Effector CD8-positive, alpha-beta T cell (primary cell): ENCODE measurements around the gene PLK4.
A peak's percentile ranks its signal among the peaks of the same experiment; 100 is the strongest.
"Not testable (repeated sequence)": the region's sequence is repeated elsewhere in the genome, so short reads cannot be mapped to it uniquely, and the experiment has no call there.

Source experiments
- DNase-seq: peaks from one replicate; lab custom pipeline; 2025; lab: John Stamatoyannopoulos, UW
- total RNA-seq, 4 experiments: gene quantifications; one replicate each; lab custom pipeline; 2026; lab: John Stamatoyannopoulos, UW

The PLK4 gene
- total RNA-seq = 2.7 to 7.2 (median 6.9) reads per million in 4 experiments

DNA sequence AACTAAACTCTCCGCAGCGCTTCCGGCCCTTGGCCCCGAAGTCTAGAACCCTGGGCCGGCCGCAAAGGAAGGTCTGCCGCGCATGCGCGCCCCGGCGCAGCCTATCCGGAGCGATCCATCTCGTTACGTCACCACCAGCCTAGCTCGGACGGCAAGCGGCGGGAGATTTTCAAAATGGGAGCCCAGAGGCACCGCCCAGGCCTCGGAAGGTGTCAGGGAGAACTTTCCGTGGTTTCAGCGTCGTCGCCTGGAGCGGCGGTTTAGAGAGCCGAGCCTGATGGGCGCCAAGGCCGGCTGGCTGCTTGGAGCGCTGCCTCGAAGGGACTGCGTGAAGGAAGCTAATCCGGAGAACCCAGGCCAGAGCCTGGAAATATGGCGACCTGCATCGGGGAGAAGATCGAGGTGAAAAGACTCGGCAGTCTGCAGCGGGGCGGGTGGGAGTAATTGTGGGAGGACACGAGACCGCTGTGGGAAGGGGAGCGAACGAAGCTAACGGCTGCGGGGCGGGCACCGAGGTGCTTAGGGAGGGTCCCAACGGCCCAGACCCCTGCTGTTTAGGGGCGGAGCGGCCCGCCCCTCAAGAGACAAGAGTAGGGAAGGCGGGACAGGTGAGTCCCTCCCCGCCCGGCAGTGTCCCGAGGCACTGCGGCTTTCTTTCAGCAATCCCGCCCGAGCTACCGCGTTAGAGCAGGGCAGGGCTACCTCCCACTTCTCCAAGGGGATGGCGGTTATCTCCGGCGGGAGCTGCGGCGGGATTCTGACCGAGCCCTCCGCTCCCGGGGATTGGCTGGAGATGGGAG lies at the start of gene PLK4:
Gene PLK4 (plus strand): TSS at position 131 of the 800 bp plus-strand sequence. CDS start 242 bp downstream, at position 373.
- peak; percentile 83 for DNase-seq

DNA sequence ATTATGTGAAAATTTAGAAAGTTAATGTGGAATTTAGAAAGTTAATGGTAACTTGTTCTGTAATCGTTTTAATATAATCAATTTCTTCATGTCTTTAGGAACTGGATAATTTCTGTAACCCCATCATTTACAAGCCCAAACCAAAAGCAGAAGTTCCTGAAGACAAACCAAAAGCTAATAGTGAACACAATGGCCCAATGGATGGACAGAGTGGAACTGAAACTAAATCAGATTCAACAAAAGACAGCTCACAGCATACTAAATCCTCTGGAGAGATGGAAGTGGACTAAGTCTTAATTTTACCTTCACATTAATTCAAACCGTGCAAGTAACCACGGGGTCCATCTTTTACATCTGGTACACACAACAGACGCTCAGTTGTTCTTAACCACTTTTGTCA lies 48.1 kb upstream of the PLK4 start:
- DNase-seq = no peak

GRCh38 chr4:127843704-127844600 lies 36.7 kb upstream of the PLK4 start:
- no peak for DNase-seq

GRCh38 chr4:127844601-127845116 lies 36.0 kb upstream of the PLK4 start:
- no peak for DNase-seq

GRCh38 chr4:127846061-127846460 lies 34.6 kb upstream of the PLK4 start:
- no peak for DNase-seq

- DNase-seq = no peak
Observed at GRCh38 chr4:127846765-127847164, 33.9 kb upstream of the PLK4 start.

GRCh38 chr4:127849505-127850234 lies 31.0 kb upstream of the PLK4 start:
- DNase-seq = no peak

GRCh38 chr4:127852661-127853060 lies 28.0 kb upstream of the PLK4 start:
- no peak for DNase-seq

DNA sequence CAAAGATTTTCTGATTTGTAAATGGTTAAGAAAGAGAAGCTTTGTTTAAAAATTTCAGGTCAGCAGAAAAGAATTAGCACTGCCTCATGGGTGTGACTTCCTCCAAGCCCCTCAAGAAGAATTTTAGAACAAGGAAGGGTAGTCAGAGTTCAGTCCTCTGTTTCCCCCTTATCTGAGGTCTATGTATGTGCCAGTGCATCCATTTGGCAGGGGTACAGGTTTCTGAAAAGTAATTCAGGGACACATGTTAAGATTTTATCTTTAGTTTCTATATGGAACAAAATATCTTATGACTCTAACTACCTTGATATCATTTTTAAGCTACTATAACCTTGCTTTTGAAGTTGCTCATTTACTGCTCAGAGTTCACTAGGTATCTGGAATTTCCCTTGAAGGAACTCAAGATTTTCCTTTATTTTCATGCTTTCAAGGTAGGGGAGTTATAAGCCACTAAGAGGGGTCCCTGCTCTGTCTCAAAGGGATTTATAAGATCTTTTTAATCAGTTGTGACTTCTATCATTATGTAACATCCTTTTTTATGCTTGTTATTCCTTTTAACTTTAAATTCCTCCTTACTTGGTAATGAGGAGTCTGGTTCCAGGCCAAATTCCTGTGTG lies 24.4 kb upstream of the PLK4 start:
- DNase-seq = no peak

- no peak for DNase-seq
Observed at GRCh38 chr4:127856813-127857447, 23.8 kb upstream of the PLK4 start.

DNA sequence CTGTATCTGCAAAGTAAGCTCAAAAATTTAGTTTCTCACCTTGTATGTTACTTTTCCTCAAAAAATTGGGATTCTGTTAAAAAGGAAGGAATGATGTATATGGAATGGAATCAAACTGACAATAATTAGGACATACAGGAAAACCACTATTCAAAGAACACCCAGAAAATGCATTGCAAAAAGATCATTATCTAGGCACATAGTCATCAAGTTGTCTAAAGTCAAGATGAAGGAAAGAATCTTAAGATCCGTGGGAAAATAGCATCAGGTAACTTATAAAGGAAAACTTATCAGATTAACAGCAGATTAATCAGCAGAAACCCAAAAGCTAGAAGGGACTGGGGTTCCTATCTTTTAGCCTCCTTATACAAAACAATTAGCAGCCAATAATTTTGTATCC lies 23.1 kb upstream of the PLK4 start:
- DNase-seq = no peak

- no peak for DNase-seq
Observed at GRCh38 chr4:127868196-127868595, 12.5 kb upstream of the PLK4 start.

GRCh38 chr4:127870281-127870680 lies 10.4 kb upstream of the PLK4 start:
- DNase-seq = no peak

GRCh38 chr4:127870688-127871087 lies 10.0 kb upstream of the PLK4 start:
- DNase-seq = no peak

- no peak for DNase-seq
Observed at GRCh38 chr4:127875791-127876190, 4.9 kb upstream of the PLK4 start.

DNA sequence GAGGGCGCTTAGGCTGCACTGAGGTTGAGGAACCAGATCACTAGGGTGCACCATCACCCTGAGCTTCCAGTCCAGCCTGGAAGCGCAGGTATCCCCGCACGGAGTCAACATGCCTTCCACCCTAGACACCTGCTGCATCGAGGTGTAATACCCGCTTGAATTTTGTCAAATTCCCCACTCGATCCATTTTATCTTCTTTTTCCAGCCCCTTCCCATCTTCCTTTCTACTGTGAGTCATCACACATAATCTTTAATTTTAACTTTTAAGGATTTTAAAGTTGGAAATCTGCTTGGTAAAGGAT lies 821 bp downstream of the PLK4 start:
- no peak for DNase-seq

GRCh38 chr4:127888559-127888958 lies 7.9 kb downstream of the PLK4 start:
- DNase-seq = no peak

DNA sequence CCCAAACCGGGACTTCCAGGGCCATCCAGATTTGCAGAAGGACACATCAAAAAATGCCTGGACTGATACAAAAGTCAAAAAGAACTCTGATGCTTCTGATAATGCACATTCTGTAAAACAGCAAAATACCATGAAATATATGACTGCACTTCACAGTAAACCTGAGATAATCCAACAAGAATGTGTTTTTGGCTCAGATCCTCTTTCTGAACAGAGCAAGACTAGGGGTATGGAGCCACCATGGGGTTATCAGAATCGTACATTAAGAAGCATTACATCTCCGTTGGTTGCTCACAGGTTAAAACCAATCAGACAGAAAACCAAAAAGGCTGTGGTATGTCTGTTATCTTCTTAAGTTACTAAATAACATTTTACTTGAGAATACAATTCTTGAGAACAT lies 9.2 kb downstream of the PLK4 start:
- DNase-seq = no peak

DNA sequence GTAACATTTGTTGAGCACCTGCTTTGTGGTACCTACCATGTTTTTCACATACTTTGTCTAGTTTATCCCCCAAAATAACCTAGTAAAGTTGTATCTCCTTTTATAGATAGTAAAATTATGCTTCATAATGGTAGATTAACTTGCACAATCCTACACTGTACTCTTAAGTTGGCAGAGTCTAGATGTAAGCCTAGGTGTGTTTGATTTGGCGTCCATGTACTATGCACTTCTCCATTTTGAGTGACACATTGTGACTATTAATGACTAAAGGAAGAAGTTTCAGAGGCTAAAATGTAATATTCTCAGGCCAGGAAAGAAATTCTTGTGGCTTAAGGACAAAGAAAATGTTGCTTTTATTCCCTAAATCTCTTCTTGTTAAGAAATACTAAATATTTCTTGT lies 15.4 kb downstream of the PLK4 start:
- no peak for DNase-seq

- DNase-seq = no peak
Observed at GRCh38 chr4:127896528-127896927, 15.8 kb downstream of the PLK4 start.

DNA sequence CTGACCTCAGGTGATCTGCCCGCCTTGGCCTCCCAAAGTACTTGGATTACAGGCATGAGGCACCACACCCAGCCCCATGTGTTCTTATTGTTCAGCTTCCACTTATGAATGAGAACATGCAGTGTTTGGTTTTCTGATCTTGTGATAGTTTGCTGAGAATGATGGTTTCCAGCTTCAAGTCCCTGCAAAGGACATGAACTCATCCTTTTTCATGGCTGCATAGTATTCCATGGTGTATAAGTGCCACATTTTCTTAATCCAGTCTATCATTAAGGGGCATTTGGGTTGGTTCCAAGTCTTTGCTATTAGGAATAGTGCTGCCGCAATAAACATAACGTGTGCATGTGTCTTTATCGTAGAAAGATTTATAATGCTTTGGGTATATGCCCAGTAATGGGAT lies 19.0 kb downstream of the PLK4 start:
- DNase-seq = not testable (repeated sequence)
